Activated CD8-positive, alpha-beta memory T cell treated with anti-CD3 and anti-CD28 coated beads, Interleukin-2, amount 50 U/mL, for 24 hours (primary cell): Measurements from ENCODE around the gene NRP1.
"Not testable (repeated sequence)": the region's sequence is repeated elsewhere in the genome, so short reads cannot be mapped to it uniquely, and the experiment has no call there.

Experiments used
- DNase-seq: peaks from one replicate; pipeline ENCODE4 v3.0.0-alpha.2; 2020; ENCODE audit errors: extremely low read depth

The NRP1 gene

GRCh38 chr10:33321516-33321915 lies 13.0 kb downstream of the NRP1 start:
- no peak for DNase-seq

GRCh38 chr10:33320288-33320687 lies 14.2 kb downstream of the NRP1 start:
- DNase-seq, result no peak

- no peak for DNase-seq
Measured at GRCh38 chr10:33315891-33316290, 18.6 kb downstream of the NRP1 start.

- no peak for DNase-seq
Measured at GRCh38 chr10:33314811-33315561, 19.5 kb downstream of the NRP1 start.

GRCh38 chr10:33311640-33312039 lies 22.8 kb downstream of the NRP1 start:
- no peak for DNase-seq

GRCh38 chr10:33310853-33311252 lies 23.6 kb downstream of the NRP1 start:
- no peak for DNase-seq

- DNase-seq, result no peak
Measured at GRCh38 chr10:33309406-33309805, 25.1 kb downstream of the NRP1 start.

GRCh38 chr10:33307835-33308234 lies 26.6 kb downstream of the NRP1 start:
- no peak for DNase-seq

- DNase-seq, result no peak
Measured at GRCh38 chr10:33306701-33307519, 27.6 kb downstream of the NRP1 start.

GRCh38 chr10:33306126-33306525 lies 28.3 kb downstream of the NRP1 start:
- DNase-seq, result no peak

- no peak for DNase-seq
Measured at GRCh38 chr10:33304423-33305225, 29.8 kb downstream of the NRP1 start.

GRCh38 chr10:33303988-33304387 lies 30.5 kb downstream of the NRP1 start:
- DNase-seq, result no peak

- no peak for DNase-seq
Measured at GRCh38 chr10:33302208-33302829, 32.1 kb downstream of the NRP1 start.

- DNase-seq, result no peak
Measured at GRCh38 chr10:33301097-33301789, 33.2 kb downstream of the NRP1 start.

- not testable (repeated sequence) for DNase-seq
Measured at GRCh38 chr10:33300544-33300943, 33.9 kb downstream of the NRP1 start.

- no peak for DNase-seq
Measured at GRCh38 chr10:33298893-33299292, 35.6 kb downstream of the NRP1 start.

GRCh38 chr10:33298110-33298509 lies 36.4 kb downstream of the NRP1 start:
- no peak for DNase-seq

GRCh38 chr10:33295851-33296250 lies 38.6 kb downstream of the NRP1 start:
- DNase-seq, result no peak

- DNase-seq, result no peak
Measured at GRCh38 chr10:33293531-33294170, 40.8 kb downstream of the NRP1 start.

- no peak for DNase-seq
Measured at GRCh38 chr10:33293076-33293475, 41.4 kb downstream of the NRP1 start.
